GM20000 (cell line): ENCODE results near the gene TSPAN5.

ENCODE experiments used
- DNase-seq: peaks from one replicate; pipeline ENCODE4 v3.0.0; 2012; ENCODE audit warnings: low spot score
- TF ChIP-seq, protein P1 (sequence below): IDR thresholded peaks from 2 replicates; pipeline ENCODE4 v1.5.1; 2012; ENCODE audit warnings: mild to moderate bottlenecking, control low read depth; ENCODE audit errors: extremely low read depth, missing control alignments

The TSPAN5 gene

DNA sequence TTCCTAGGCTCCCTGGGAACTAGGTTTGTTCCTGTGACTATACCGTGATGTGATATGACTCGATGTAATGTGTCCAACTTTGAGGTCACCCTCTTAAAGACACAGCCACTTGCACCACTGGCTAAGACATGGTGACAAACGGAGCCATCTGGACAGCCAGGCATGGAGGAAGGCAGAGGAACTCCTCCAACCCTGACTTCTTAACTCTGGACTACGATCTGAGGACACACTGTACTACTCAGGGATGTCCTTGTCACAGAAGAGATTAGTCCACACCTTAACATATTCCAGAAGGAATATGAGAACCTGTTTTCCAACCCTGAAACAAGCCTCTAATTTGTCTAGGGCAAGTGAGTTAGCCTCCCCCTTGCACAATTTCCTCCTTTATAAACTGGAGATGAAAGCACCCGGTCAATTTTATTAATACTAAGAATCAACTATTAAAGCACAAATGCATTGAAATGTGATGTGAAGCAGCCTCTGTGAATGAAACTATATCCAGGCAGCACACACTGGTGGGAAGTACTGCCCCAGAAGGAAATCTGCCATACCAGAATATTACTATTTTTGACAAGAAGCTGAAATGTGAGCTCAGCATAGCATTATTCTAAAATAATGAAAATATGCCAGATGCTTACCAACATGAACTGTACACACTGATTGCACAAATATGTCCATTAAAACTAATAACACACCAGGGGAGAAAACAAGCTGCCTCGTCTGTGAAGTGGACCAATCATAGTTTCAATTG, 47.3 kb downstream of the TSPAN5 start:
- DNase-seq = no peak
- TF ChIP-seq, protein P1, sequence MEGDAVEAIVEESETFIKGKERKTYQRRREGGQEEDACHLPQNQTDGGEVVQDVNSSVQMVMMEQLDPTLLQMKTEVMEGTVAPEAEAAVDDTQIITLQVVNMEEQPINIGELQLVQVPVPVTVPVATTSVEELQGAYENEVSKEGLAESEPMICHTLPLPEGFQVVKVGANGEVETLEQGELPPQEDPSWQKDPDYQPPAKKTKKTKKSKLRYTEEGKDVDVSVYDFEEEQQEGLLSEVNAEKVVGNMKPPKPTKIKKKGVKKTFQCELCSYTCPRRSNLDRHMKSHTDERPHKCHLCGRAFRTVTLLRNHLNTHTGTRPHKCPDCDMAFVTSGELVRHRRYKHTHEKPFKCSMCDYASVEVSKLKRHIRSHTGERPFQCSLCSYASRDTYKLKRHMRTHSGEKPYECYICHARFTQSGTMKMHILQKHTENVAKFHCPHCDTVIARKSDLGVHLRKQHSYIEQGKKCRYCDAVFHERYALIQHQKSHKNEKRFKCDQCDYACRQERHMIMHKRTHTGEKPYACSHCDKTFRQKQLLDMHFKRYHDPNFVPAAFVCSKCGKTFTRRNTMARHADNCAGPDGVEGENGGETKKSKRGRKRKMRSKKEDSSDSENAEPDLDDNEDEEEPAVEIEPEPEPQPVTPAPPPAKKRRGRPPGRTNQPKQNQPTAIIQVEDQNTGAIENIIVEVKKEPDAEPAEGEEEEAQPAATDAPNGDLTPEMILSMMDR = no peak

DNA sequence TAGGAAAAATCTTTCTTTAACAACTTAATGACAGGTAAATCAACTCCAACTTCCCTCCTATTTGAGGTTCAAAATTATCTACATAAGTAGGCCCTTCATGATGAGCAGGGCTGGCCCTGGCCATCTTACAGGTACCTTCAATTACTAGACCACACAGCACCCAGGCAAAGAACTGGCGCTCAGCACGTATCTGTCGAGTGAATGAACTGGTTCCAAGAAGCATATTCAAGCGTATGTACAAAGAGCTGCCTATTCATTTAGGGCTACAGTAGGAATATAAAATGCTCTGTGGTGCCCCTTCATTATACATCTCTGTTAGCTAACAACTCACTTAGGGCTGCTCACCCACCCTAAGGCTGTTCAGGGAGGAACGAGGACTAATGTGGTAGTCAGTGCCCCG, 48.0 kb downstream of the TSPAN5 start:
- TF ChIP-seq, protein P1 = no peak
- DNase-seq = no peak

DNA sequence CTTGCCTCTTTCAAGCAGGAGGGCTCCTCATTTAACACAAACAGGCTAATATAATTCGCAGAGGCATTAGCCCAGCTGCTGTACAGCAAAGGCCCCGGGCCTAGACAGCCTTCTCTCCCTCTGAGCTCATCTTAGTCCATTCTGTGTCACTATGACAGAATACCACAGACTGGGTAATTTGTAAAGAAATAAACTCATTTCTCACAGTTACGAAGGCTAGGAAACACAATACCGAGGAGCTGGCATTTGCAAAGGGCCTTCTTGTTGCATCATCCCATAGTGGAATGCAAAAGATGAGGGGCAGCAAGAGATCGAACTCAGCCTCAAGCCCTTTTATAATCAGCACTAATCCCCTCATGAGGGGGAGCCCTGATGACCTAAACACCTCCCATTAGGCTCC, 48.5 kb downstream of the TSPAN5 start:
- TF ChIP-seq, protein P1 = no peak
- DNase-seq = no peak

DNA sequence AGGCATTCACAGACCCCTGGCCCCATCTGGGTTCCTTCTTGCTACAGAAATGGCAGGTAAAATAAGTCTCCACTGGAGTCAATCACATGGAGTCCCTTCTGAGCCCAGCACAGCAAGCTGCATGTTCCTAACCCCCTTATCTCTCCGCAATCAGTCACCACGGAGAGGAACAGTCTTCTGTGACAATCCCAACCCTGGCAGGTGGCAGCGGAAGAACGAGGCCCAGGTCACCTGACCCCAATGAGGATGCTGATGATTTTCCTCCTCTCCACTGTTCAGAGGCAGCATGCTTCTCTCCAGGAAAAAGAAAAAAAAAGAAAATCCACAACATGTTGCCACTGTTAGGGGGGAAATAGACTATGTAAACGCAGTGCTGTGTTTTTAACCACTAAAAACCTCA, 50.1 kb downstream of the TSPAN5 start:
- TF ChIP-seq, protein P1 = no peak
- DNase-seq = no peak

DNA sequence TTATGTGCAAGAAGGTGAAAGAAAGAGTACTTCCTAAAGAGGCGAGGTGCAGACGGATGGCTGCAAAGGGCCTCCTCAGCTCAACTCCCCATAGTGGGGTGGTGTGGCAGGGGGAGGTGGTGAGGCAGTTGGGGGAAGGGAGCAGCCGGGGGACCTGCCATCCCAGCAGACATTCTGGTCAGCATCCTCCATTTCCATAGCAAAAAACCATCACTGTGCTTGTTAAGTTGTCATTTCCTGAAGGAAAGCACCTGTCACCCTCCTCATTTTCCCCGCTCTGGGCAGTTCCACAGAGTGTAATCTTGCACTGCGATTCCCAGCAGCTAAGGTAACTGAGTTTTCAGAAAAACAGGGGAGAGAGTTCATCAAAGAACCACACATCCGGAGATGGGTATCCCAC, 51.5 kb downstream of the TSPAN5 start:
- TF ChIP-seq, protein P1 = no peak
- DNase-seq = no peak

DNA sequence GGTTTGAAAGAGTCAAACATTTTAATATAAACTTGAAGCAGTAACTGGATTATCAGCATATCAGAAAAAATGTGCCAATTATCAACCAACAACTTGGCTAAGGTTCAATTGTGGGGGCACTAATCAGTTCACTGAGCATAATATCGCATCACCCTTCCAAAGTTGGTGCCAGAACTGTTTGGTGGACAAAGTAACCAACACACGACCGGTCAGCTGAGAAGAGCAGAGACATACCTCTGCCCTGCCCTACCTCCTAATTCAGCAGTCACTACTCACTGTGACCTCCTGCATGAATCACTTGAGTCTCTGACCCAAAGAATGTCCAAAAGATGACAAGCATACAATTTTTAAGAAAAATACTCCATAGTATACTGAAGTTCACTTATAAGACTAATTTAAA, 53.2 kb downstream of the TSPAN5 start:
- DNase-seq = no peak
- TF ChIP-seq, protein P1 = no peak

DNA sequence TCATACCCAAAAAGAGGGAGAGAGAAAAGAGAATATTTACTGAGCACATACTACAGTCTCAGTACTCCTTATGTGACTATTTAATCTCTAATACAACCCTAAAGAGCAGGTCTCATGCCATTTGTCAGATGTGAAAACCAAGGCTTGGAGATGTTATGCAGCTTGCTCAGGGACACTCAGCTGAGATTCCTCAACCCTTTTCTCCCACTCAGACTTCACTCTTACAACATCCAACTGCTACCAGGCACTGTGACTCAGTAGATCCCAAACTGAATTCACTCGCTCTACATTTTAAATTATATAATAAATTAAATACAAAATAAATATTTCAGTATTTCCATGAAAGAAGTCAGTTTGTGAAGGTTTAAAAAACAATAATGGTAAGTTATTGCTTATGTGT, 53.7 kb downstream of the TSPAN5 start:
- TF ChIP-seq, protein P1 = no peak
- DNase-seq = no peak
